Caco-2 (cell line): ENCODE results near the gene HACD2. TPM values are rescaled to one million over a fixed set of nuclear protein-coding genes. Genes with fewer than 3 reads are reported as not detected.

Source experiments
- BruUV-seq: library from RNA; stranded (reverse); fragments of 400-500 nt; replicated peaks from 2 replicates; lab custom pipeline; 2021; lab: Mats Ljungman, UMichigan
- CTCF ChIA-PET: fragments of 300-600 bp; sonication (Branson Sonifier 250); formaldehyde crosslinking; loops from one replicate; lab custom pipeline; 2022; ENCODE audit warnings: antibody characterized with exemption; lab: Charles Lee
- POLR2A ChIA-PET: fragments of 300-600 bp; sonication (Branson Sonifier 250); formaldehyde crosslinking; loops from one replicate; lab custom pipeline; 2022; ENCODE audit warnings: antibody characterized with exemption; lab: Charles Lee
- DNase-seq, 2 experiments: peaks; one replicate each; pipeline versions ENCODE4 v3.0.0 to v3.0.0-alpha.2; 2020 to 2022
- H3K27me3 ChIP-seq: replicated peaks from 2 replicates; pipeline ENCODE4 v1.6.0; 2011; ENCODE audit warnings: low read length; ENCODE audit not compliant: control insufficient read depth, insufficient read depth
- H3K36me3 ChIP-seq: 2 replicates; pipeline ENCODE4 v1.5.1; 2011; ENCODE audit warnings: low read length; ENCODE audit not compliant: control insufficient read depth, insufficient read depth
- H3K4me1 ChIP-seq: fragments of 250-450 bp; sonication (Bioruptor Pico); 2 replicates; pipeline ENCODE4 v1.5.1; 2020; ENCODE audit warnings: mild to moderate bottlenecking
- H3K4me3 ChIP-seq: 2 replicates; pipeline ENCODE4 v1.5.1; 2011; ENCODE audit warnings: low read depth, mild to moderate bottlenecking, control low read depth, low read length
- H3K9me3 ChIP-seq: fragments of 250-450 bp; sonication (Bioruptor Pico); 2 replicates; pipeline ENCODE4 v1.5.1; 2020; ENCODE audit warnings: mild to moderate bottlenecking, moderate library complexity
- H3K27ac Mint-ChIP-seq: one replicate; pipeline ENCODE4 v1.8.0; 2022; ENCODE audit warnings: mixed read lengths; ENCODE audit not compliant: unreplicated experiment
- H3K27me3 Mint-ChIP-seq: one replicate; pipeline ENCODE4 v1.8.0; 2022; ENCODE audit warnings: mixed read lengths; ENCODE audit not compliant: insufficient read depth, unreplicated experiment
- H3K36me3 Mint-ChIP-seq: one replicate; pipeline ENCODE4 v1.8.0; 2022; ENCODE audit warnings: mild to moderate bottlenecking, mixed read lengths; ENCODE audit not compliant: insufficient read depth, unreplicated experiment
- H3K4me1 Mint-ChIP-seq: one replicate; pipeline ENCODE4 v1.8.0; 2022; ENCODE audit warnings: low read depth, mixed read lengths; ENCODE audit not compliant: unreplicated experiment
- H3K4me3 Mint-ChIP-seq: one replicate; pipeline ENCODE4 v1.8.0; 2022; ENCODE audit warnings: mild to moderate bottlenecking, moderate library complexity, mixed read lengths; ENCODE audit not compliant: unreplicated experiment
- H3K9me3 Mint-ChIP-seq: one replicate; pipeline ENCODE4 v1.8.0; 2022; ENCODE audit warnings: mixed read lengths; ENCODE audit not compliant: unreplicated experiment
- CTCF ChIP-seq, 2 experiments: fragments of 200-600 bp in 1 of 2; IDR thresholded peaks; 1 replicate in 1 of 2; 2 replicates in 1 of 2; pipeline versions ENCODE4 v1.5.1 to v1.8.0; 2011 to 2022; ENCODE audit warnings: antibody characterized with exemption in 1 of 2, control low read depth in 1 of 2, inconsistent platforms in 1 of 2, low read depth in 1 of 2, low read length in 1 of 2, mild to moderate bottlenecking in 1 of 2, moderate library complexity in 1 of 2; ENCODE audit not compliant: insufficient read depth in 1 of 2, severe bottlenecking in 1 of 2, unreplicated experiment in 1 of 2
- intact Hi-C: fragments of 100-400 bp; cut with micrococcal nuclease; formaldehyde crosslinking; loops from one replicate; pipeline ENCODE4 v1.10.0; 2022; ENCODE audit not compliant: unreplicated experiment
- total RNA-seq: library from RNA; stranded (reverse); gene quantifications from 2 replicates; pipeline ENCODE4 v1.2.3, GENCODE V29; 2022

Gene HACD2
- total RNA-seq, 1 experiment from 2014 or later: 92.5 TPM

GRCh38 chr3:123621850-123622189 lies 37.0 kb upstream of the HACD2 start:
- Histone ChIP-seq H3K4me1 (peaks cover 6% of the 10 kb centered on the region; the same call in 1 of the 2 replicates), H3K9me3 (no peaks in the 10 kb centered on the region), H3K4me3 (no peak overlapping the region), H3K36me3 (no peaks in the 10 kb centered on the region), H3K27me3 (no peaks in the 10 kb centered on the region)
- Mint-ChIP-seq H3K9me3 (no peaks in the 10 kb centered on the region), H3K4me3 (no peak overlapping the region), H3K4me1 (peaks cover 28% of the 10 kb centered on the region), H3K27ac (no peak overlapping the region), H3K36me3 (peaks cover 10% of the 10 kb centered on the region), H3K27me3 (no peaks in the 10 kb centered on the region)
- POLR2A ChIA-PET: interaction anchor here (0.5 kb wide), 1 partner anchor 77 kb away, joined by 3 read pairs; no protein-coding TSS in a partner anchor
- peak in 1 of 2 experiments; percentile 30 for DNase-seq
- no peak for TF ChIP-seq CTCF (IDR thresholded peaks at IDR 0.05; ENCODE audit: insufficient read depth in 1 of 2, low read depth in 1 of 2, low read length in 1 of 2, severe bottlenecking in 1 of 2, unreplicated experiment in 1 of 2)
- no TSS peak for BruUV-seq
- intact Hi-C loops: no loop called here
- CTCF ChIA-PET: no interaction called here

- CTCF ChIA-PET: interaction anchor here (1.2 kb wide), 1 partner anchor 21 kb away, joined by 3 read pairs; no protein-coding TSS in a partner anchor
- intact Hi-C loops: no loop called here
- peaks cover 10% of the 10 kb centered on the region for H3K36me3 Mint-ChIP-seq
- Histone ChIP-seq H3K9me3 (no peaks in the 10 kb centered on the region), H3K4me1 (peaks cover 6% of the 10 kb centered on the region; the same call in 1 of the 2 replicates), H3K36me3 (no peaks in the 10 kb centered on the region), H3K4me3 (no peak overlapping the region), H3K27me3 (no peaks in the 10 kb centered on the region)
- BruUV-seq: no TSS peak
- no peak overlapping the region for H3K4me3 Mint-ChIP-seq
- POLR2A ChIA-PET: no interaction called here
- H3K27ac Mint-ChIP-seq: no peak overlapping the region
- no peaks in the 10 kb centered on the region for H3K27me3 Mint-ChIP-seq
- peaks cover 28% of the 10 kb centered on the region for H3K4me1 Mint-ChIP-seq
- H3K9me3 Mint-ChIP-seq: no peaks in the 10 kb centered on the region
- no peak for DNase-seq
- TF ChIP-seq CTCF (IDR thresholded peaks at IDR 0.05; ENCODE audit: insufficient read depth in 1 of 2, low read depth in 1 of 2, low read length in 1 of 2, severe bottlenecking in 1 of 2, unreplicated experiment in 1 of 2): no peak
These were observed 36.5 kb upstream of the HACD2 start for GRCh38 chr3:123621186-123621849.

- H3K4me3 Mint-ChIP-seq: no peak overlapping the region
- H3K27ac Mint-ChIP-seq: no peak overlapping the region
- TF ChIP-seq CTCF (IDR thresholded peaks at IDR 0.05; ENCODE audit: insufficient read depth in 1 of 2, low read depth in 1 of 2, low read length in 1 of 2, severe bottlenecking in 1 of 2, unreplicated experiment in 1 of 2): no peak
- no peak overlapping the region for H3K4me3 ChIP-seq
- H3K4me1 ChIP-seq: peaks cover 6% of the 10 kb centered on the region; the same call in 1 of the 2 replicates
- H3K27me3 Mint-ChIP-seq: no peaks in the 10 kb centered on the region
- no peaks in the 10 kb centered on the region for H3K36me3 ChIP-seq
- H3K9me3 Mint-ChIP-seq: no peaks in the 10 kb centered on the region
- CTCF ChIA-PET: interaction anchor here (1.2 kb wide), 1 partner anchor 22 kb away, joined by 3 read pairs; no protein-coding TSS in a partner anchor
- POLR2A ChIA-PET: no interaction called here
- no peaks in the 10 kb centered on the region for H3K9me3 ChIP-seq
- no peaks in the 10 kb centered on the region for H3K27me3 ChIP-seq
- peaks cover 28% of the 10 kb centered on the region for H3K4me1 Mint-ChIP-seq
- no TSS peak for BruUV-seq
- no peak for DNase-seq
- intact Hi-C loops: no loop called here
- peaks cover 10% of the 10 kb centered on the region for H3K36me3 Mint-ChIP-seq
These were observed 35.5 kb upstream of the HACD2 start for GRCh38 chr3:123620343-123620742.
